Posterior vena cava (tissue), 2 donors: ENCODE measurements around the gene CD164. TPM values are rescaled to one million over a fixed set of nuclear protein-coding genes. Genes with fewer than 3 reads are reported as not detected.
"Not testable (repeated sequence)": the region's sequence is repeated elsewhere in the genome, so short reads cannot be mapped to it uniquely, and the experiment has no call there.

Experiments
- DNase-seq: peaks from one replicate; pipeline ENCODE4 v3.0.0-alpha.2; 2020; ENCODE audit warnings: low spot score
- intact Hi-C, 2 donors: fragments of 100-400 bp; cut with DNase I; formaldehyde crosslinking; loops; one replicate each; pipeline versions ENCODE4 v1.14.1 to v1.14.2; 2022 to 2023
- total RNA-seq, 2 donors: library from RNA; stranded (reverse); fragmentation: NEBNext Ultra II Directional; extraction: Animal tissue kit (Norgen Biotek cat#: 25700); gene quantifications; one replicate each; pipeline ENCODE4 v1.2.1, GENCODE V29; 2021
- donor health status: DM: yes; HTN: yes; CAD: no.
- donor health status: DM: yes; HTN: yes; CAD: no.

CD164 gene
- total RNA-seq, 2 donors from 2014 or later: 163 to 194 TPM

GRCh38 chr6:109349419-109349987 lies 32.8 kb downstream of the CD164 start:
- intact Hi-C loops: no loop called here
- DNase-seq: no peak

- intact Hi-C loops: no loop called here
- no peak for DNase-seq
Measured at GRCh38 chr6:109348226-109348625, 34.0 kb downstream of the CD164 start.

GRCh38 chr6:109347779-109348178 lies 34.5 kb downstream of the CD164 start:
- DNase-seq: no peak
- intact Hi-C loops: no loop called here

- intact Hi-C loops: no loop called here
- DNase-seq: no peak
Measured at GRCh38 chr6:109345986-109346385, 36.3 kb downstream of the CD164 start.

- no peak for DNase-seq
- intact Hi-C loops: no loop called here
Measured at GRCh38 chr6:109344226-109344625, 38.0 kb downstream of the CD164 start.

- intact Hi-C loops: no loop called here
- no peak for DNase-seq
Measured at GRCh38 chr6:109343518-109343917, 38.7 kb downstream of the CD164 start.

- no peak for DNase-seq
- intact Hi-C loops: no loop called here
Measured at GRCh38 chr6:109342911-109343310, 39.4 kb downstream of the CD164 start.

GRCh38 chr6:109342506-109342905 lies 39.8 kb downstream of the CD164 start:
- intact Hi-C loops: no loop called here

GRCh38 chr6:109340811-109341210 lies 41.5 kb downstream of the CD164 start:
- DNase-seq: no peak
- intact Hi-C loops: no loop called here

More at GRCh38 chr6:109342506-109342905, 39.8 kb downstream of the CD164 start:
- no peak for DNase-seq

GRCh38 chr6:109339906-109340678 lies 42.2 kb downstream of the CD164 start:
- no peak for DNase-seq
- intact Hi-C loops: no loop called here

- intact Hi-C loops: no loop called here
- DNase-seq: no peak
Measured at GRCh38 chr6:109336221-109336961, 45.9 kb downstream of the CD164 start.

- DNase-seq, intact Hi-C loops: not testable (repeated sequence)
Measured at GRCh38 chr6:109333870-109334269, 48.4 kb downstream of the CD164 start.

- DNase-seq: no peak
- intact Hi-C loops: no loop called here
Measured at GRCh38 chr6:109332748-109333147, 49.5 kb downstream of the CD164 start.

- intact Hi-C loops: no loop called here
- DNase-seq: no peak
Measured at GRCh38 chr6:109331081-109331480, 51.2 kb downstream of the CD164 start.

- intact Hi-C loops: no loop called here
- DNase-seq: no peak
Measured at GRCh38 chr6:109330263-109330662, 52.0 kb downstream of the CD164 start.

- DNase-seq: no peak
- intact Hi-C loops: no loop called here
Measured at GRCh38 chr6:109328629-109329028, 53.6 kb downstream of the CD164 start.

GRCh38 chr6:109327959-109328358 lies 54.3 kb downstream of the CD164 start:
- no peak for DNase-seq
- intact Hi-C loops: no loop called here

GRCh38 chr6:109327491-109327890 lies 54.8 kb downstream of the CD164 start:
- intact Hi-C loops: no loop called here
- no peak for DNase-seq

GRCh38 chr6:109326351-109326750 lies 55.9 kb downstream of the CD164 start:
- intact Hi-C loops: no loop called here
- no peak for DNase-seq

- intact Hi-C loops: no loop called here
- DNase-seq: no peak
Measured at GRCh38 chr6:109325400-109325801, 56.9 kb downstream of the CD164 start.
